ENCODE data around the gene ROR1.

ROR1 gene

DNA sequence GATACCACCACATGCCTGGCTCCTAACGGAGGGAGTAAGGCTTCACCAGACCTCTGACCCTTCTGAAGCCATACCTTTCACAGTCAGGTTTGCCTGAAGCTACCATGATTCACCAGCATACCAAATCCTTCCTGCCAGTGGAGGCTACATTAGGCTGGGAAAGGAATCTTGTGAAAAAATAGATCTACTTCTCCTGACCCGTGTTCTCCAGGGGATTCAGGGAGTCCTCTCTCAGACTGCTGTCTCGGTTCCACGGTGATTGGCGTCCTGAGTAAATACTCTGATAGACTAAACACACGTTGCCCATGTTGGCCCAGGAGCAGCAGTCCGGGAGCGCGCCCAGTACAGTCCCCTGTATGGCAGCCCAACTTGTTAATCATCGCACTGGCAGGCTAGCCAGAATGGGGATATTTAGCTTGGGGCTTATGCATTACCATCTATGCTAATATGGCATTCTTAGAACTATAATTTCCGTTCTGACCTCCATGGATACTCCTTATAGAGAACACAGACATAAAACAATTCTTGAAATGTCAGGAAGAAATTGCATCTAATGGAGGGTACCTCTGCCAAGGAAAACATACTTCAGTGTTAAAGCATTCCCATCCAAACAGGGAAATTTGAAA lies 173.2 kb downstream of the ROR1 start:
- TF ChIP-seq POLR2A (IDR thresholded peaks at IDR 0.05; ENCODE audit: extremely low read depth, insufficient read length) (no peak), MYC (IDR thresholded peaks at IDR 0.05; ENCODE audit: low read depth, low read length) (no peak)
- TF ChIP-seq, protein P1, sequence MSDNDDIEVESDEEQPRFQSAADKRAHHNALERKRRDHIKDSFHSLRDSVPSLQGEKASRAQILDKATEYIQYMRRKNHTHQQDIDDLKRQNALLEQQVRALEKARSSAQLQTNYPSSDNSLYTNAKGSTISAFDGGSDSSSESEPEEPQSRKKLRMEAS (IDR thresholded peaks at IDR 0.05; ENCODE audit: low read depth, low read length), result no peak
- TF ChIP-seq, protein P2, sequence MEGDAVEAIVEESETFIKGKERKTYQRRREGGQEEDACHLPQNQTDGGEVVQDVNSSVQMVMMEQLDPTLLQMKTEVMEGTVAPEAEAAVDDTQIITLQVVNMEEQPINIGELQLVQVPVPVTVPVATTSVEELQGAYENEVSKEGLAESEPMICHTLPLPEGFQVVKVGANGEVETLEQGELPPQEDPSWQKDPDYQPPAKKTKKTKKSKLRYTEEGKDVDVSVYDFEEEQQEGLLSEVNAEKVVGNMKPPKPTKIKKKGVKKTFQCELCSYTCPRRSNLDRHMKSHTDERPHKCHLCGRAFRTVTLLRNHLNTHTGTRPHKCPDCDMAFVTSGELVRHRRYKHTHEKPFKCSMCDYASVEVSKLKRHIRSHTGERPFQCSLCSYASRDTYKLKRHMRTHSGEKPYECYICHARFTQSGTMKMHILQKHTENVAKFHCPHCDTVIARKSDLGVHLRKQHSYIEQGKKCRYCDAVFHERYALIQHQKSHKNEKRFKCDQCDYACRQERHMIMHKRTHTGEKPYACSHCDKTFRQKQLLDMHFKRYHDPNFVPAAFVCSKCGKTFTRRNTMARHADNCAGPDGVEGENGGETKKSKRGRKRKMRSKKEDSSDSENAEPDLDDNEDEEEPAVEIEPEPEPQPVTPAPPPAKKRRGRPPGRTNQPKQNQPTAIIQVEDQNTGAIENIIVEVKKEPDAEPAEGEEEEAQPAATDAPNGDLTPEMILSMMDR (IDR thresholded peaks at IDR 0.05; ENCODE audit: low read depth, low read length), result no peak
- no peak overlapping the region for H3K4me3 ChIP-seq (ENCODE audit: low read depth, low read length)
- no peak for DNase-seq (ENCODE audit: low read depth)

DNA sequence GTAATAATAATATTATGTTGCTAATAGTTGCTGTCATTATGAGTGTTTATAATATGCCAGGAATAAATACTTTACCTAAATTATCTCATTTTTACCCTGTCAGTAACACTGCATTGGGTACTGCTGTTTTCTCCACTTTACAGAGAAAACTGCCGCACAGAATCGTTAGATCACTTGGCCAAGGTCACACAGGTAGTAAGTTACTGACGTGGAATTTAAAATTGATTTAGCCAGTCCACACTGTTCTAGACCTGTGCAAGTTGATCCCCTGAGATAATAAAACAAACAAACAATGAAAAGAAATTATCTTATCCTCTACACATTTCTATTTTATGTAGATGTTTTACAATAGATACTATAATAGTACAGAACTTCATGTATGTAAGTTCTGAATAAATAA lies 174.1 kb downstream of the ROR1 start:
- TF ChIP-seq, protein P1 (IDR thresholded peaks at IDR 0.05; ENCODE audit: low read depth, low read length), result no peak
- TF ChIP-seq MYC (IDR thresholded peaks at IDR 0.05; ENCODE audit: low read depth, low read length) (no peak), POLR2A (IDR thresholded peaks at IDR 0.05; ENCODE audit: extremely low read depth, insufficient read length) (no peak)
- TF ChIP-seq, protein P2 (IDR thresholded peaks at IDR 0.05; ENCODE audit: low read depth, low read length), result no peak
- H3K4me3 ChIP-seq (ENCODE audit: low read depth, low read length), result no peak overlapping the region
- no peak for DNase-seq (ENCODE audit: low read depth)

DNA sequence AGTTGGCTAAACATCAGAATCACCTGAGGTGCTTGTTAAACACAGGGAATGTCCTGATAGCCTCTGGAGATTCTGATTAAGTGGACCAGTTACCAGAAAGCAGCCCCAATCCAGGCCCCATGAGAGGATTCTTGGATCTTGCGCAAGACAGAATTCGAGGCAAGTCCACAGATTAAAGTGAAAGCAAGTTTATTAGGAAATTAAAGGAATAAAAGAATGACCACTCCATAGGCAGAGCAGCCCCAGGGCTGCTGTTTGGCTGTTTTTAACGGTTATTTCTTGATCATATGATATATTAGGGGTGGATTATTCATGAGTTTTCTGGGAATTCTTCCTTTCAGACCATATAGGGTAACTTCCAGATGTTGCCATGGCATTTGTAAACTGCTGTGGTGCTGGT lies 176.2 kb downstream of the ROR1 start:
- no peak for DNase-seq (ENCODE audit: low read depth)
- H3K4me3 ChIP-seq (ENCODE audit: low read depth, low read length), result no peak overlapping the region
- TF ChIP-seq, protein P1 (IDR thresholded peaks at IDR 0.05; ENCODE audit: low read depth, low read length), result no peak
- TF ChIP-seq POLR2A (IDR thresholded peaks at IDR 0.05; ENCODE audit: extremely low read depth, insufficient read length) (no peak), MYC (IDR thresholded peaks at IDR 0.05; ENCODE audit: low read depth, low read length) (no peak)
- TF ChIP-seq, protein P2 (IDR thresholded peaks at IDR 0.05; ENCODE audit: low read depth, low read length), result no peak

DNA sequence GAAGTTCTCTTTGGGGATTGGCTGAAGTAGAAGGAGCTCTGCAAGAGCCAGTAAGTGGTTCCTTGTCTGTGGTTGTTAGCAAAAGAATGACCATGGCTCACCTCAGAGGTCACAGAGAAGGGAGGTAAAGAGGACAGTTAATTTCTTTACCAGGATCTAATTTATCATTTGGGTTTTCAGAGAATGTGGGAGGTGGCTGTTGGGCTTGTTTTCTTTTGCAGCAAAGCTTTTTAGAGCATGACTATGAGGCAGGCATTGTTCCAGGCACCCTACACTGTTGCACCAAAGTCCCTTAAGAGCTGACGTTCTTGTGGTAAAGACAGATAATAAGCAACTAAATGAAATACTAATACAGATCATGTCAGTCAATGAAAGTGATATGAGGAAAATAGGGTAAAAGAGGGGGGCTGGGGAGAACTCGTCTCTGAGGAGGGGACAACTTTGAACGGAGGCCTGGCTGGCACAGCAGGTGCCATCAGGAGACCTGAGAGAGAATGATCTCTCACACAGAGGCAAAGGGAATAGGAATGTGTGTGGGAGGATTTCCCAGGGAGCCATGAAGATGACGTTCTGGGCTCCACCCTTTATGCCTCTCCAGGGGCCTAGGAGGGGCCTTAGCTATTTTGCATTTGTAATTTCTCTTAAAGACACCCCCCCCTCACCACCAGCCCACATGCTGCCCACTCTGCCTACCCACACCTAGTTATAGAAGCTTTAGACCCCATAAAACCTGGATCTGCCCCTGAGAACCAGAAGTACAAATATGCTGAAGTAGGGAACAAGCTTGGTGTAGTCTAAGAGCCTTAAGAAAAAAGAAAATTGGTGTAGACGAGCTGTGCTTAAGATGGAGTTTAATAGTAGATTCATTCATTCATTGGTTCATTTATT lies 177.5 kb downstream of the ROR1 start:
- DNase-seq (ENCODE audit: low read depth), result no peak
- TF ChIP-seq MYC (IDR thresholded peaks at IDR 0.05; ENCODE audit: low read depth, low read length), result no peak
- TF ChIP-seq POLR2A (IDR thresholded peaks at IDR 0.05; ENCODE audit: extremely low read depth, insufficient read length), result no peak
- TF ChIP-seq, protein P1 (IDR thresholded peaks at IDR 0.05; ENCODE audit: low read depth, low read length), result no peak
- TF ChIP-seq, protein P2 (IDR thresholded peaks at IDR 0.05; ENCODE audit: low read depth, low read length), result no peak
- H3K4me3 ChIP-seq (ENCODE audit: low read depth, low read length), result no peak overlapping the region

DNA sequence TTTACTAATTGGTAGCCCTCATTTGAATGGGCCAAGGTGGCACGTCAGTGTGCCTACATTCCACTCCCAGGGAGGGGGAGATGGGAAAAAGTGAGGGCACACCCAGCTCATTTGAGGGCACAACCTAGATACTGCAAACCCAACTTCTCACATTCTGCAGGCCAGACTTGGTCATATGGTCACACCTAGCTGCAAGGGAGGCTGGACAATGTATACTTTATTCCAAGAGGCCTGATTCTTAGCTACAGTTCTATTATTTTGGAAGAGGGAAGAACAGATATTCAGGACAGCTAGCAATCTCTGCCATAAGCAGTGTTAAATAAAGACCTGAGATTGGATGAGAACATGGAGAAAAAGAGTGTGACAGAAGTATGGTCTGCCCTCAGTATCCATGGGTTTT lies 180.4 kb downstream of the ROR1 start:
- no peak overlapping the region for H3K4me3 ChIP-seq (ENCODE audit: low read depth, low read length)
- no peak for DNase-seq (ENCODE audit: low read depth)
- TF ChIP-seq MYC (IDR thresholded peaks at IDR 0.05; ENCODE audit: low read depth, low read length), result no peak
- TF ChIP-seq, protein P2 (IDR thresholded peaks at IDR 0.05; ENCODE audit: low read depth, low read length), result no peak
- TF ChIP-seq, protein P1 (IDR thresholded peaks at IDR 0.05; ENCODE audit: low read depth, low read length), result no peak
- TF ChIP-seq POLR2A (IDR thresholded peaks at IDR 0.05; ENCODE audit: extremely low read depth, insufficient read length), result no peak
